K562 (cell line): ENCODE measurements around the gene CTIF. TPM values are rescaled to one million over a fixed set of nuclear protein-coding genes. Genes with fewer than 3 reads are reported as not detected.

Source experiments
- PPARD ChIP-seq: fragments of 250-450 bp; sonication (Bioruptor Pico); IDR thresholded peaks from 2 replicates; pipeline ENCODE4 v1.8.0; 2022; ENCODE audit warnings: inconsistent platforms, mild to moderate bottlenecking, moderate library complexity
- ZBTB40 ChIP-seq, 2 experiments: fragments of 450-650 bp in 1 of 2; sonication (generic) in 1 of 2; formaldehyde crosslinking in 1 of 2; IDR thresholded peaks; 2 replicates each; pipeline versions ENCODE4 v1.7.1 to v1.9.0; 2016 to 2022; ENCODE audit warnings: inconsistent platforms in 1 of 2, mild to moderate bottlenecking in 1 of 2, missing genetic modification reagents in 1 of 2
- ZNF384 ChIP-seq: IDR thresholded peaks from 2 replicates; pipeline ENCODE4 v1.6.1; 2012; ENCODE audit warnings: low read depth, low read length, improper control_type of control experiment
- polyA plus RNA-seq, 8 experiments: library from polyadenylated mRNA; depleted of rRNA in 4 of 8; stranded (reverse) in 5 of 8; unstranded in 3 of 8; fragments of >200 nt; fragmentation: Nextera tagmentation in 2 of 8; fragmentation: Illumina TruSeq in 1 of 8; extraction: Ambion mirVana in 2 of 8; extraction: Trizol in 1 of 8; gene quantifications; 2 replicates each; pipeline versions ENCODE4 v1.2.1 to v1.2.3, GENCODE V29; 2011 to 2014; ENCODE audit warnings: inconsistent platforms in 1 of 8, missing spikeins in 1 of 8
- total RNA-seq, 7 experiments: library from RNA; depleted of rRNA in 6 of 7; stranded (reverse); fragments of >200 nt in 6 of 7; fragmentation: Illumina TruSeq in 2 of 7; extraction: Trizol in 2 of 7; gene quantifications; 2 replicates each; pipeline versions ENCODE4 v1.2.1 to v1.2.3, GENCODE V29; 2011 to 2021; ENCODE audit warnings: low replicate concordance in 1 of 7

Gene CTIF
- total and polyA plus RNA-seq, 9 of the 15 experiments (the other 6 are each of a cell fraction or from before 2014, with no cell fraction given): 0.17 to 11.5 (median 2.2) TPM

- TF ChIP-seq ZBTB40 (IDR thresholded peaks at IDR 0.05) (no peak), ZBTB40 (CRISPR knock-in tag; IDR thresholded peaks at IDR 0.05) (no peak), ZNF384 (no peak), PPARD (CRISPR knock-in tag) (no peak)
- TF ChIP-seq, all 486 proteins: peak for 0
Observed at GRCh38 chr18:48619016-48619415, 80.2 kb downstream of the CTIF start (continued).
